ENCODE data around the gene APEH. TPM values are rescaled to one million over a fixed set of nuclear protein-coding genes. Genes with fewer than 3 reads are reported as not detected.

APEH gene
- total RNA-seq, 2 experiments from 2014 or later: 110 to 137 TPM

- no peaks in the 10 kb centered on the region for H3K36me3 Mint-ChIP-seq (ENCODE audit: low read depth)
- no peak for DNase-seq
- intact Hi-C loops (cut with DNase I, micrococcal nuclease): no loop called here
- no peaks in the 10 kb centered on the region for H3K4me1 Mint-ChIP-seq
- CTCF ChIA-PET: no interaction called here
- no peak for ATAC-seq
- H3K9me3 Mint-ChIP-seq (ENCODE audit: low read depth): no peaks in the 10 kb centered on the region
- H3K27me3 Mint-ChIP-seq: peaks cover 2% of the 10 kb centered on the region
- no peak overlapping the region for H3K27ac Mint-ChIP-seq
- no peak overlapping the region for H3K4me3 Mint-ChIP-seq
- POLR2A ChIA-PET: interaction anchor here (0.6 to 0.7 kb wide), 2 partner anchors 188 to 558 kb away, joined by 3 to 4 read pairs; no protein-coding TSS in a partner anchor
Observed at GRCh38 chr3:49661281-49661680, 12.9 kb upstream of the APEH start.

- ATAC-seq (no peak), DNase-seq (no peak)
- ChIA-PET CTCF (no interaction called here), POLR2A (no interaction called here)
- no peaks in the 10 kb centered on the region for H3K36me3 Mint-ChIP-seq (ENCODE audit: low read depth)
- H3K4me3 Mint-ChIP-seq: no peak overlapping the region
- H3K27me3 Mint-ChIP-seq: no peaks in the 10 kb centered on the region
- H3K27ac Mint-ChIP-seq: no peak overlapping the region
- no peaks in the 10 kb centered on the region for H3K9me3 Mint-ChIP-seq (ENCODE audit: low read depth)
- no peaks in the 10 kb centered on the region for H3K4me1 Mint-ChIP-seq
- intact Hi-C loops (cut with DNase I, micrococcal nuclease): no loop called here
Observed at GRCh38 chr3:49662021-49662420, 12.1 kb upstream of the APEH start.

- no peak overlapping the region for H3K27ac Mint-ChIP-seq
- no peaks in the 10 kb centered on the region for H3K27me3 Mint-ChIP-seq
- H3K9me3 Mint-ChIP-seq (ENCODE audit: low read depth): no peaks in the 10 kb centered on the region
- CTCF ChIA-PET: interaction anchor here (2.5 kb wide), 1 partner anchor 123 kb away, joined by 9 read pairs; no protein-coding TSS in a partner anchor
- ATAC-seq: no peak
- no peaks in the 10 kb centered on the region for H3K4me1 Mint-ChIP-seq
- H3K4me3 Mint-ChIP-seq: no peak overlapping the region
- intact Hi-C loops (cut with DNase I, micrococcal nuclease): no loop called here
- DNase-seq: no peak
- H3K36me3 Mint-ChIP-seq (ENCODE audit: low read depth): no peaks in the 10 kb centered on the region
- POLR2A ChIA-PET: no interaction called here
Observed at GRCh38 chr3:49662720-49663413, 11.3 kb upstream of the APEH start.

- no peaks in the 10 kb centered on the region for H3K36me3 Mint-ChIP-seq (ENCODE audit: low read depth)
- H3K9me3 Mint-ChIP-seq (ENCODE audit: low read depth): no peaks in the 10 kb centered on the region
Observed at GRCh38 chr3:49663831-49664230, 10.3 kb upstream of the APEH start.

GRCh38 chr3:49664300-49664699 lies 9.9 kb upstream of the APEH start:
- Mint-ChIP-seq H3K27ac (no peak overlapping the region), H3K36me3 (ENCODE audit: low read depth) (no peaks in the 10 kb centered on the region), H3K4me3 (no peak overlapping the region), H3K27me3 (no peaks in the 10 kb centered on the region), H3K4me1 (no peaks in the 10 kb centered on the region), H3K9me3 (ENCODE audit: low read depth) (no peaks in the 10 kb centered on the region)
- ATAC-seq (no peak), DNase-seq (no peak)
- CTCF ChIA-PET: interaction anchor here (2.5 kb wide), 1 partner anchor 125 kb away, joined by 9 read pairs; no protein-coding TSS in a partner anchor
- intact Hi-C loops (cut with DNase I, micrococcal nuclease): no loop called here
- POLR2A ChIA-PET: interaction anchor here (0.7 kb wide), 1 partner anchor 125 kb away, joined by 3 read pairs; no protein-coding TSS in a partner anchor

More at GRCh38 chr3:49663831-49664230, 10.3 kb upstream of the APEH start:
- ATAC-seq (no peak), DNase-seq (no peak)
- ChIA-PET CTCF (interaction anchor here (0.6 to 2.5 kb wide), 2 partner anchors 124 to 845 kb away, joined by 3 to 9 read pairs; no protein-coding TSS in a partner anchor), POLR2A (no interaction called here)
- Mint-ChIP-seq H3K4me3 (no peak overlapping the region), H3K27ac (no peak overlapping the region), H3K4me1 (no peaks in the 10 kb centered on the region), H3K27me3 (no peaks in the 10 kb centered on the region)
- intact Hi-C loops (cut with DNase I, micrococcal nuclease): no loop called here

- CTCF ChIA-PET: interaction anchor here (1.7 kb wide), 1 partner anchor 126 kb away, joined by 12 read pairs; no protein-coding TSS in a partner anchor
- no peaks in the 10 kb centered on the region for H3K9me3 Mint-ChIP-seq (ENCODE audit: low read depth)
- no peaks in the 10 kb centered on the region for H3K4me1 Mint-ChIP-seq
- H3K27ac Mint-ChIP-seq: no peak overlapping the region
- DNase-seq (no peak), ATAC-seq (no peak)
- no peaks in the 10 kb centered on the region for H3K27me3 Mint-ChIP-seq
- H3K4me3 Mint-ChIP-seq: no peak overlapping the region
- POLR2A ChIA-PET: no interaction called here
- no peaks in the 10 kb centered on the region for H3K36me3 Mint-ChIP-seq (ENCODE audit: low read depth)
- intact Hi-C loops (cut with DNase I, micrococcal nuclease): no loop called here
Observed at GRCh38 chr3:49665822-49666519, 8.2 kb upstream of the APEH start.

- no peak for ATAC-seq
- intact Hi-C loops (cut with DNase I, micrococcal nuclease): no loop called here
- H3K27me3 Mint-ChIP-seq: no peaks in the 10 kb centered on the region
- no peak for DNase-seq
- H3K36me3 Mint-ChIP-seq (ENCODE audit: low read depth): no peaks in the 10 kb centered on the region
- ChIA-PET POLR2A (no interaction called here), CTCF (interaction anchor here (0.5 to 1.7 kb wide), 2 partner anchors 127 to 601 kb away, joined by 3 to 12 read pairs; no protein-coding TSS in a partner anchor)
- no peak overlapping the region for H3K27ac Mint-ChIP-seq
- H3K9me3 Mint-ChIP-seq (ENCODE audit: low read depth): no peaks in the 10 kb centered on the region
- no peaks in the 10 kb centered on the region for H3K4me1 Mint-ChIP-seq
- H3K4me3 Mint-ChIP-seq: no peak overlapping the region
Observed at GRCh38 chr3:49666592-49666991, 7.6 kb upstream of the APEH start.

- Mint-ChIP-seq H3K36me3 (ENCODE audit: low read depth) (peaks cover 1% of the 10 kb centered on the region), H3K27ac (no peak overlapping the region), H3K4me3 (no peak overlapping the region), H3K27me3 (no peaks in the 10 kb centered on the region), H3K4me1 (peaks cover 6% of the 10 kb centered on the region), H3K9me3 (ENCODE audit: low read depth) (no peaks in the 10 kb centered on the region)
- ATAC-seq (no peak), DNase-seq (no peak)
- CTCF ChIA-PET: interaction anchor here (1.7 kb wide), 1 partner anchor 128 kb away, joined by 12 read pairs; no protein-coding TSS in a partner anchor
- POLR2A ChIA-PET: no interaction called here
- intact Hi-C loops (cut with DNase I, micrococcal nuclease): no loop called here
Observed at GRCh38 chr3:49667701-49668413, 6.3 kb upstream of the APEH start.

GRCh38 chr3:49668414-49668797 lies 5.7 kb upstream of the APEH start:
- H3K27me3 Mint-ChIP-seq: no peaks in the 10 kb centered on the region

GRCh38 chr3:49668861-49669260 lies 5.3 kb upstream of the APEH start:
- ChIA-PET CTCF (interaction anchor here (1.1 to 1.7 kb wide), 2 partner anchors 25 to 129 kb away, joined by 3 to 16 read pairs; no protein-coding TSS in a partner anchor), POLR2A (no interaction called here)
- DNase-seq (no peak), ATAC-seq (no peak)
- Mint-ChIP-seq H3K9me3 (ENCODE audit: low read depth) (no peaks in the 10 kb centered on the region), H3K27me3 (no peaks in the 10 kb centered on the region), H3K4me3 (no peak overlapping the region), H3K27ac (no peak overlapping the region), H3K4me1 (peaks cover 10% of the 10 kb centered on the region), H3K36me3 (ENCODE audit: low read depth) (peaks cover 1% of the 10 kb centered on the region)
- intact Hi-C loops (cut with DNase I, micrococcal nuclease): no loop called here

More at GRCh38 chr3:49668414-49668797, 5.7 kb upstream of the APEH start:
- ChIA-PET POLR2A (no interaction called here), CTCF (interaction anchor here (1.7 kb wide), 1 partner anchor 128 kb away, joined by 16 read pairs; no protein-coding TSS in a partner anchor)
- DNase-seq (no peak), ATAC-seq (no peak)
- Mint-ChIP-seq H3K9me3 (ENCODE audit: low read depth) (no peaks in the 10 kb centered on the region), H3K4me3 (no peak overlapping the region), H3K4me1 (peaks cover 10% of the 10 kb centered on the region), H3K36me3 (ENCODE audit: low read depth) (peaks cover 1% of the 10 kb centered on the region), H3K27ac (no peak overlapping the region)
- intact Hi-C loops (cut with DNase I, micrococcal nuclease): no loop called here

GRCh38 chr3:49669352-49669751 lies 4.8 kb upstream of the APEH start:
- peaks cover 10% of the 10 kb centered on the region for H3K4me1 Mint-ChIP-seq
- intact Hi-C loops (cut with DNase I, micrococcal nuclease): no loop called here
- H3K36me3 Mint-ChIP-seq (ENCODE audit: low read depth): peaks cover 1% of the 10 kb centered on the region
- ChIA-PET POLR2A (interaction anchor here (0.7 kb wide), 1 partner anchor 582 kb away, joined by 4 read pairs; no protein-coding TSS in a partner anchor), CTCF (interaction anchor here (1.1 to 1.7 kb wide), 2 partner anchors 25 to 129 kb away, joined by 3 to 16 read pairs; no protein-coding TSS in a partner anchor)
- no peak overlapping the region for H3K27ac Mint-ChIP-seq
- H3K9me3 Mint-ChIP-seq (ENCODE audit: low read depth): no peaks in the 10 kb centered on the region
- DNase-seq (no peak), ATAC-seq (no peak)
- no peaks in the 10 kb centered on the region for H3K27me3 Mint-ChIP-seq
- H3K4me3 Mint-ChIP-seq: no peak overlapping the region

All from activated CD4-positive, alpha-beta T cell treated with anti-CD3 and anti-CD28 coated beads for 36 hours (primary cell).